GM23338 (cell line): Measurements from ENCODE around the gene CCNY.

Source experiments
- EZH2 ChIP-seq: fragments of 200-600 bp; sonication (generic); IDR thresholded peaks from one replicate; pipeline ENCODE4 v1.8.0; 2017; ENCODE audit warnings: antibody characterized with exemption, mild to moderate bottlenecking, low read depth; ENCODE audit not compliant: unreplicated experiment
- EZH2phosphoT487 ChIP-seq: fragments of 200-600 bp; sonication (generic); IDR thresholded peaks from one replicate; pipeline ENCODE4 v1.8.1; 2018; ENCODE audit warnings: antibody characterized with exemption; ENCODE audit not compliant: unreplicated experiment
- JUNB ChIP-seq: IDR thresholded peaks from one replicate; pipeline ENCODE4 v1.6.1; 2016; ENCODE audit warnings: antibody characterized with exemption; ENCODE audit not compliant: unreplicated experiment
- POLR2AphosphoS5 ChIP-seq: IDR thresholded peaks from 2 replicates; pipeline ENCODE4 v1.6.1; 2016; ENCODE audit warnings: antibody characterized with exemption, low read depth
- STAT1 ChIP-seq: IDR thresholded peaks from one replicate; pipeline ENCODE4 v1.6.1; 2016; ENCODE audit warnings: antibody characterized with exemption; ENCODE audit not compliant: unreplicated experiment
- ZNF114 ChIP-seq: fragments of 250-450 bp; sonication (Bioruptor Pico); IDR thresholded peaks from 2 replicates; pipeline ENCODE4 v1.5.0; 2020; ENCODE audit warnings: mild to moderate bottlenecking, moderate library complexity
- ZNF331 ChIP-seq: fragments of 250-450 bp; sonication (Bioruptor Pico); IDR thresholded peaks from 2 replicates; pipeline ENCODE4 v1.5.0; 2020; ENCODE audit warnings: low read depth, mild to moderate bottlenecking, moderate library complexity
- TF ChIP-seq, protein P1 (sequence below), 2 experiments: fragments of 200-600 bp in 1 of 2; sonication (generic) in 1 of 2; conservative IDR thresholded peaks; 2 replicates each; pipeline versions ENCODE4 v1.5.1 to v1.6.1; 2016 to 2017; ENCODE audit warnings: antibody characterized with exemption in 2 of 2, low read depth in 2 of 2, mild to moderate bottlenecking in 2 of 2, moderate library complexity in 1 of 2
- TF ChIP-seq, protein P2 (sequence below): IDR thresholded peaks from one replicate; pipeline ENCODE4 v1.6.1; 2018; ENCODE audit warnings: antibody characterized with exemption; ENCODE audit not compliant: unreplicated experiment
- TF ChIP-seq, protein P3 (sequence below): fragments of 250-450 bp; sonication (Bioruptor Pico); IDR thresholded peaks from 2 replicates; pipeline ENCODE4 v1.5.0; 2020; ENCODE audit warnings: mild to moderate bottlenecking, moderate library complexity
- TF ChIP-seq, protein P4 (sequence below): IDR thresholded peaks from 2 replicates; pipeline ENCODE4 v1.6.1; 2016; ENCODE audit warnings: antibody characterized with exemption

DNA sequence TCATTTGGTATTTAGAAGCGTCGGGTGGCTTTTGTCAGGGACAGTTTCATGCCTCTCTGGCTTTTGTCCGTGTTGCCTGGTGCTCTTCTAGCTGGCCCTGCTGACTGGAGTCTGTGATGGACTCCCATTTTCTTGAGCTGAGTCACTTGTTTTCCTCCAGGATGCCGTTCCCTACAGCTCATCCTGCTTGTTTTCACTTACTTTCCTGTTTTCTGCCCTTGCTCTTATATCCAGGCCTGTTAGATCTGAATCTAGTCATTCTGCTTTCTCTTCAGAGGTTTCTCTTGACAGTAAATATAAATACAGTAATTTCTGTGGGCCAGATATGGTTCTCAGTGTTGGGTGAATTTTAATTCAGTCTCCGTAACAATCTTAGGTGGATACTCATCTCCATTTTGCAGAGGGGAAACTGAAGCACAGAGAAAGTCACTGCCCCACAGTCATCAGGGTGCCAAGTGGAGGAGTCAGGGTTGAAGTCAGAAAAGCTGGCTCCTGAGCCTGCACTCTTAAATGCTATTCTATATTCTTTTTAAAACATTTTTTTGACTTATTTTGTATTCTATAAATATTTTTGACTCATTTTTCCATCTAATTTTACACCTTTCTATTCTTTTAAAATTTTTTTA is 85.4 kb downstream of the CCNY start:
- TF ChIP-seq ZNF331 (CRISPR knock-in tag) = no peak
- TF ChIP-seq, protein P1, sequence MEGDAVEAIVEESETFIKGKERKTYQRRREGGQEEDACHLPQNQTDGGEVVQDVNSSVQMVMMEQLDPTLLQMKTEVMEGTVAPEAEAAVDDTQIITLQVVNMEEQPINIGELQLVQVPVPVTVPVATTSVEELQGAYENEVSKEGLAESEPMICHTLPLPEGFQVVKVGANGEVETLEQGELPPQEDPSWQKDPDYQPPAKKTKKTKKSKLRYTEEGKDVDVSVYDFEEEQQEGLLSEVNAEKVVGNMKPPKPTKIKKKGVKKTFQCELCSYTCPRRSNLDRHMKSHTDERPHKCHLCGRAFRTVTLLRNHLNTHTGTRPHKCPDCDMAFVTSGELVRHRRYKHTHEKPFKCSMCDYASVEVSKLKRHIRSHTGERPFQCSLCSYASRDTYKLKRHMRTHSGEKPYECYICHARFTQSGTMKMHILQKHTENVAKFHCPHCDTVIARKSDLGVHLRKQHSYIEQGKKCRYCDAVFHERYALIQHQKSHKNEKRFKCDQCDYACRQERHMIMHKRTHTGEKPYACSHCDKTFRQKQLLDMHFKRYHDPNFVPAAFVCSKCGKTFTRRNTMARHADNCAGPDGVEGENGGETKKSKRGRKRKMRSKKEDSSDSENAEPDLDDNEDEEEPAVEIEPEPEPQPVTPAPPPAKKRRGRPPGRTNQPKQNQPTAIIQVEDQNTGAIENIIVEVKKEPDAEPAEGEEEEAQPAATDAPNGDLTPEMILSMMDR (conservative IDR thresholded peaks at IDR 0.05; ENCODE audit: low read depth in 2 of 2) = no peak
- TF ChIP-seq EZH2 = no peak
- TF ChIP-seq, protein P2, sequence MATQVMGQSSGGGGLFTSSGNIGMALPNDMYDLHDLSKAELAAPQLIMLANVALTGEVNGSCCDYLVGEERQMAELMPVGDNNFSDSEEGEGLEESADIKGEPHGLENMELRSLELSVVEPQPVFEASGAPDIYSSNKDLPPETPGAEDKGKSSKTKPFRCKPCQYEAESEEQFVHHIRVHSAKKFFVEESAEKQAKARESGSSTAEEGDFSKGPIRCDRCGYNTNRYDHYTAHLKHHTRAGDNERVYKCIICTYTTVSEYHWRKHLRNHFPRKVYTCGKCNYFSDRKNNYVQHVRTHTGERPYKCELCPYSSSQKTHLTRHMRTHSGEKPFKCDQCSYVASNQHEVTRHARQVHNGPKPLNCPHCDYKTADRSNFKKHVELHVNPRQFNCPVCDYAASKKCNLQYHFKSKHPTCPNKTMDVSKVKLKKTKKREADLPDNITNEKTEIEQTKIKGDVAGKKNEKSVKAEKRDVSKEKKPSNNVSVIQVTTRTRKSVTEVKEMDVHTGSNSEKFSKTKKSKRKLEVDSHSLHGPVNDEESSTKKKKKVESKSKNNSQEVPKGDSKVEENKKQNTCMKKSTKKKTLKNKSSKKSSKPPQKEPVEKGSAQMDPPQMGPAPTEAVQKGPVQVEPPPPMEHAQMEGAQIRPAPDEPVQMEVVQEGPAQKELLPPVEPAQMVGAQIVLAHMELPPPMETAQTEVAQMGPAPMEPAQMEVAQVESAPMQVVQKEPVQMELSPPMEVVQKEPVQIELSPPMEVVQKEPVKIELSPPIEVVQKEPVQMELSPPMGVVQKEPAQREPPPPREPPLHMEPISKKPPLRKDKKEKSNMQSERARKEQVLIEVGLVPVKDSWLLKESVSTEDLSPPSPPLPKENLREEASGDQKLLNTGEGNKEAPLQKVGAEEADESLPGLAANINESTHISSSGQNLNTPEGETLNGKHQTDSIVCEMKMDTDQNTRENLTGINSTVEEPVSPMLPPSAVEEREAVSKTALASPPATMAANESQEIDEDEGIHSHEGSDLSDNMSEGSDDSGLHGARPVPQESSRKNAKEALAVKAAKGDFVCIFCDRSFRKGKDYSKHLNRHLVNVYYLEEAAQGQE = no peak
- TF ChIP-seq, protein P3, sequence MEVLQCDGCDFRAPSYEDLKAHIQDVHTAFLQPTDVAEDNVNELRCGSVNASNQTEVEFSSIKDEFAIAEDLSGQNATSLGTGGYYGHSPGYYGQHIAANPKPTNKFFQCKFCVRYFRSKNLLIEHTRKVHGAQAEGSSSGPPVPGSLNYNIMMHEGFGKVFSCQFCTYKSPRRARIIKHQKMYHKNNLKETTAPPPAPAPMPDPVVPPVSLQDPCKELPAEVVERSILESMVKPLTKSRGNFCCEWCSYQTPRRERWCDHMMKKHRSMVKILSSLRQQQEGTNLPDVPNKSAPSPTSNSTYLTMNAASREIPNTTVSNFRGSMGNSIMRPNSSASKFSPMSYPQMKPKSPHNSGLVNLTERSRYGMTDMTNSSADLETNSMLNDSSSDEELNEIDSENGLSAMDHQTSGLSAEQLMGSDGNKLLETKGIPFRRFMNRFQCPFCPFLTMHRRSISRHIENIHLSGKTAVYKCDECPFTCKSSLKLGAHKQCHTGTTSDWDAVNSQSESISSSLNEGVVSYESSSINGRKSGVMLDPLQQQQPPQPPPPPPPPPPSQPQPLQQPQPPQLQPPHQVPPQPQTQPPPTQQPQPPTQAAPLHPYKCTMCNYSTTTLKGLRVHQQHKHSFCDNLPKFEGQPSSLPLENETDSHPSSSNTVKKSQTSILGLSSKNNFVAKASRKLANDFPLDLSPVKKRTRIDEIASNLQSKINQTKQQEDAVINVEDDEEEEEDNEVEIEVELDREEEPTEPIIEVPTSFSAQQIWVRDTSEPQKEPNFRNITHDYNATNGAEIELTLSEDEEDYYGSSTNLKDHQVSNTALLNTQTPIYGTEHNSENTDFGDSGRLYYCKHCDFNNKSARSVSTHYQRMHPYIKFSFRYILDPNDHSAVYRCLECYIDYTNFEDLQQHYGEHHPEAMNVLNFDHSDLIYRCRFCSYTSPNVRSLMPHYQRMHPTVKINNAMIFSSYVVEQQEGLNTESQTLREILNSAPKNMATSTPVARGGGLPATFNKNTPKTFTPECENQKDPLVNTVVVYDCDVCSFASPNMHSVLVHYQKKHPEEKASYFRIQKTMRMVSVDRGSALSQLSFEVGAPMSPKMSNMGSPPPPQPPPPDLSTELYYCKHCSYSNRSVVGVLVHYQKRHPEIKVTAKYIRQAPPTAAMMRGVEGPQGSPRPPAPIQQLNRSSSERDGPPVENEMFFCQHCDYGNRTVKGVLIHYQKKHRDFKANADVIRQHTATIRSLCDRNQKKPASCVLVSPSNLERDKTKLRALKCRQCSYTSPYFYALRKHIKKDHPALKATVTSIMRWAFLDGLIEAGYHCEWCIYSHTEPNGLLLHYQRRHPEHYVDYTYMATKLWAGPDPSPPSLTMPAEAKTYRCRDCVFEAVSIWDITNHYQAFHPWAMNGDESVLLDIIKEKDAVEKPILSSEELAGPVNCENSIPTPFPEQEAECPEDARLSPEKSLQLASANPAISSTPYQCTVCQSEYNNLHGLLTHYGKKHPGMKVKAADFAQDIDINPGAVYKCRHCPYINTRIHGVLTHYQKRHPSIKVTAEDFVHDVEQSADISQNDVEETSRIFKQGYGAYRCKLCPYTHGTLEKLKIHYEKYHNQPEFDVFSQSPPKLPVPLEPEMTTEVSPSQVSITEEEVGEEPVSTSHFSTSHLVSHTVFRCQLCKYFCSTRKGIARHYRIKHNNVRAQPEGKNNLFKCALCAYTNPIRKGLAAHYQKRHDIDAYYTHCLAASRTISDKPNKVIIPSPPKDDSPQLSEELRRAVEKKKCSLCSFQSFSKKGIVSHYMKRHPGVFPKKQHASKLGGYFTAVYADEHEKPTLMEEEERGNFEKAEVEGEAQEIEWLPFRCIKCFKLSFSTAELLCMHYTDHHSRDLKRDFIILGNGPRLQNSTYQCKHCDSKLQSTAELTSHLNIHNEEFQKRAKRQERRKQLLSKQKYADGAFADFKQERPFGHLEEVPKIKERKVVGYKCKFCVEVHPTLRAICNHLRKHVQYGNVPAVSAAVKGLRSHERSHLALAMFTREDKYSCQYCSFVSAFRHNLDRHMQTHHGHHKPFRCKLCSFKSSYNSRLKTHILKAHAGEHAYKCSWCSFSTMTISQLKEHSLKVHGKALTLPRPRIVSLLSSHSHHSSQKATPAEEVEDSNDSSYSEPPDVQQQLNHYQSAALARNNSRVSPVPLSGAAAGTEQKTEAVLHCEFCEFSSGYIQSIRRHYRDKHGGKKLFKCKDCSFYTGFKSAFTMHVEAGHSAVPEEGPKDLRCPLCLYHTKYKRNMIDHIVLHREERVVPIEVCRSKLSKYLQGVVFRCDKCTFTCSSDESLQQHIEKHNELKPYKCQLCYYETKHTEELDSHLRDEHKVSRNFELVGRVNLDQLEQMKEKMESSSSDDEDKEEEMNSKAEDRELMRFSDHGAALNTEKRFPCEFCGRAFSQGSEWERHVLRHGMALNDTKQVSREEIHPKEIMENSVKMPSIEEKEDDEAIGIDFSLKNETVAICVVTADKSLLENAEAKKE = no peak
- TF ChIP-seq ZNF114 = no peak
- no peak for TF ChIP-seq EZH2phosphoT487
- no peak for TF ChIP-seq STAT1
- TF ChIP-seq POLR2AphosphoS5 = no peak
- no peak for TF ChIP-seq JUNB
- TF ChIP-seq, protein P4, sequence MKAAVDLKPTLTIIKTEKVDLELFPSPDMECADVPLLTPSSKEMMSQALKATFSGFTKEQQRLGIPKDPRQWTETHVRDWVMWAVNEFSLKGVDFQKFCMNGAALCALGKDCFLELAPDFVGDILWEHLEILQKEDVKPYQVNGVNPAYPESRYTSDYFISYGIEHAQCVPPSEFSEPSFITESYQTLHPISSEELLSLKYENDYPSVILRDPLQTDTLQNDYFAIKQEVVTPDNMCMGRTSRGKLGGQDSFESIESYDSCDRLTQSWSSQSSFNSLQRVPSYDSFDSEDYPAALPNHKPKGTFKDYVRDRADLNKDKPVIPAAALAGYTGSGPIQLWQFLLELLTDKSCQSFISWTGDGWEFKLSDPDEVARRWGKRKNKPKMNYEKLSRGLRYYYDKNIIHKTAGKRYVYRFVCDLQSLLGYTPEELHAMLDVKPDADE = no peak
